Panc1 (cell line): Measurements from ENCODE around the gene SELENOI. TPM values are rescaled to one million over a fixed set of nuclear protein-coding genes. Genes with fewer than 3 reads are reported as not detected.

ENCODE experiments used
- ATAC-seq: fragments of 200-7000 bp; cut with Tn5 transposase; 2 replicates; pipeline ENCODE4 v1.9.1; 2020; ENCODE audit warnings: mild to moderate bottlenecking, moderate library complexity
- BruUV-seq: library from RNA; stranded (reverse); fragments of 400-500 nt; replicated peaks from 2 replicates; lab custom pipeline; 2021; lab: Mats Ljungman, UMichigan
- CTCF ChIA-PET: fragments of 300-600 bp; sonication (Branson Sonifier 250); formaldehyde crosslinking; loops from one replicate; lab custom pipeline; 2022; ENCODE audit warnings: antibody characterized with exemption; lab: Charles Lee
- POLR2A ChIA-PET: fragments of 300-600 bp; sonication (Branson Sonifier 250); formaldehyde crosslinking; loops from one replicate; lab custom pipeline; 2022; ENCODE audit warnings: antibody characterized with exemption; lab: Charles Lee
- DNase-seq: peaks from one replicate; pipeline ENCODE4 v3.0.0-alpha.2; 2010; ENCODE audit warnings: low read depth, low spot score
- H3K27ac ChIP-seq: 2 replicates; pipeline ENCODE4 v1.5.1; 2011; ENCODE audit warnings: mild to moderate bottlenecking, low read length, inconsistent platforms
- H3K27me3 ChIP-seq: fragments of 200-500 bp; sonication (Bioruptor generic); 2 replicates; pipeline ENCODE4 v1.6.0; 2014; ENCODE audit warnings: low read length, inconsistent platforms; ENCODE audit not compliant: control insufficient read depth, insufficient read depth
- H3K36me3 ChIP-seq: fragments of 200-500 bp; sonication (Bioruptor generic); 2 replicates; pipeline ENCODE4 v1.5.1; 2014; ENCODE audit warnings: inconsistent platforms, mild to moderate bottlenecking, low read length, moderate library complexity; ENCODE audit not compliant: control insufficient read depth, insufficient read depth
- H3K4me1 ChIP-seq: 2 replicates; pipeline ENCODE4 v1.5.1; 2011; ENCODE audit warnings: inconsistent platforms, mild to moderate bottlenecking, low read length, moderate library complexity; ENCODE audit not compliant: control insufficient read depth, insufficient read depth
- H3K4me3 ChIP-seq, 2 experiments: 2 replicates each; pipeline ENCODE4 v1.5.1; 2011 to 2012; ENCODE audit warnings: low read depth in 2 of 2, low read length in 2 of 2, mild to moderate bottlenecking in 2 of 2, inconsistent platforms in 1 of 2, moderate library complexity in 1 of 2
- H3K9me3 ChIP-seq: fragments of 200-500 bp; sonication (Bioruptor generic); 2 replicates; pipeline ENCODE4 v1.5.1; 2014; ENCODE audit warnings: low read depth, mild to moderate bottlenecking, inconsistent platforms, low read length, moderate library complexity; ENCODE audit not compliant: control insufficient read depth, insufficient read depth
- POLR2AphosphoS5 ChIP-seq: IDR thresholded peaks from 2 replicates; pipeline ENCODE4 v1.6.1; 2012; ENCODE audit warnings: mild to moderate bottlenecking, low read depth, low read length, moderate library complexity
- SIN3A ChIP-seq: IDR thresholded peaks from 2 replicates; pipeline ENCODE4 v1.6.1; 2012; ENCODE audit warnings: low read depth, mild to moderate bottlenecking, low read length, moderate library complexity, borderline replicate concordance; ENCODE audit not compliant: insufficient read depth
- TCF7L2 ChIP-seq: IDR thresholded peaks from 2 replicates; pipeline ENCODE4 v1.6.1; 2011; ENCODE audit warnings: mild to moderate bottlenecking, low read depth, low read length, inconsistent platforms
- in situ Hi-C: cut with HindIII; loops from 2 replicates; pipeline ENCODE4 v1.10.0; 2016; ENCODE audit warnings: low sequenced_read_pairs, low pct_unique_long_range_greater_than_20kb
- intact Hi-C: fragments of 100-400 bp; cut with micrococcal nuclease; formaldehyde crosslinking; loops from one replicate; pipeline ENCODE4 v1.10.0; 2022; ENCODE audit not compliant: unreplicated experiment
- total RNA-seq: library from RNA; stranded (reverse); gene quantifications from one replicate; pipeline ENCODE4 v1.2.1, GENCODE V29; 2021; ENCODE audit not compliant: unreplicated experiment
- TF ChIP-seq, protein P1 (sequence below), 2 experiments: IDR thresholded peaks; 2 replicates each; pipeline ENCODE4 v1.6.1; 2011 to 2012; ENCODE audit warnings: low read depth in 2 of 2, control low read depth in 1 of 2, low read length in 1 of 2, mild to moderate bottlenecking in 1 of 2, moderate library complexity in 1 of 2; ENCODE audit not compliant: insufficient read depth in 1 of 2
- TF ChIP-seq, protein P2 (sequence below): fragments of 450-650 bp; IDR thresholded peaks from 2 replicates; pipeline ENCODE4 v1.5.1; 2017; ENCODE audit warnings: mild to moderate bottlenecking

The SELENOI gene
- total RNA-seq, 1 experiment from 2014 or later: 28.5 TPM

DNA sequence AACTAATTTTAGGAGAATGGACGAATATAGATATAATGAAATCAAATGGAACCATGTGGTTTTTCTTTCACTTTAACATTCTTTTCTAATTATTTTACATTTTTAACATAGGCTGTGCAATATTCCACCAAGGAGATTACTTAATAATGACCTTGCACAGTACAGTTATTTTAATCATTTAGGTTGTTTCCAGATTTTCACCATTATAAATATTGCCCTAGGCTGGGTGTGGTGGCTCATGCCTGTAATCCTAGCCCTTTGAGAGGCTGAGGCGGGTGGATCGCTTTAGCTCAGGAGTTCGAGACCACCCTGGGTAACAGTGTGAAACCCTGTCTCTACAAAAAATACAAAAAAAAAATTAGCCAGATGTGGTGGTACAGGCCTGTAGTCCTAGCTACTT, 41.2 kb downstream of the SELENOI start:
- intact Hi-C loops: no loop called here
- POLR2A ChIA-PET: no interaction called here
- Histone ChIP-seq H3K36me3 (peaks cover 25% of the 10 kb centered on the region), H3K4me1 (no peaks in the 10 kb centered on the region), H3K27ac (no peak overlapping the region), H3K9me3 (no peaks in the 10 kb centered on the region), H3K27me3 (no peaks in the 10 kb centered on the region), H3K4me3 (no peak overlapping the region)
- in situ Hi-C loops: no loop called here
- ATAC-seq: no peak
- CTCF ChIA-PET: interaction anchor here (0.7 kb wide), 1 partner anchor 219 kb away, joined by 9 read pairs; no protein-coding TSS in a partner anchor
- BruUV-seq: no TSS peak
- no peak for TF ChIP-seq SIN3A
- TF ChIP-seq, protein P1, sequence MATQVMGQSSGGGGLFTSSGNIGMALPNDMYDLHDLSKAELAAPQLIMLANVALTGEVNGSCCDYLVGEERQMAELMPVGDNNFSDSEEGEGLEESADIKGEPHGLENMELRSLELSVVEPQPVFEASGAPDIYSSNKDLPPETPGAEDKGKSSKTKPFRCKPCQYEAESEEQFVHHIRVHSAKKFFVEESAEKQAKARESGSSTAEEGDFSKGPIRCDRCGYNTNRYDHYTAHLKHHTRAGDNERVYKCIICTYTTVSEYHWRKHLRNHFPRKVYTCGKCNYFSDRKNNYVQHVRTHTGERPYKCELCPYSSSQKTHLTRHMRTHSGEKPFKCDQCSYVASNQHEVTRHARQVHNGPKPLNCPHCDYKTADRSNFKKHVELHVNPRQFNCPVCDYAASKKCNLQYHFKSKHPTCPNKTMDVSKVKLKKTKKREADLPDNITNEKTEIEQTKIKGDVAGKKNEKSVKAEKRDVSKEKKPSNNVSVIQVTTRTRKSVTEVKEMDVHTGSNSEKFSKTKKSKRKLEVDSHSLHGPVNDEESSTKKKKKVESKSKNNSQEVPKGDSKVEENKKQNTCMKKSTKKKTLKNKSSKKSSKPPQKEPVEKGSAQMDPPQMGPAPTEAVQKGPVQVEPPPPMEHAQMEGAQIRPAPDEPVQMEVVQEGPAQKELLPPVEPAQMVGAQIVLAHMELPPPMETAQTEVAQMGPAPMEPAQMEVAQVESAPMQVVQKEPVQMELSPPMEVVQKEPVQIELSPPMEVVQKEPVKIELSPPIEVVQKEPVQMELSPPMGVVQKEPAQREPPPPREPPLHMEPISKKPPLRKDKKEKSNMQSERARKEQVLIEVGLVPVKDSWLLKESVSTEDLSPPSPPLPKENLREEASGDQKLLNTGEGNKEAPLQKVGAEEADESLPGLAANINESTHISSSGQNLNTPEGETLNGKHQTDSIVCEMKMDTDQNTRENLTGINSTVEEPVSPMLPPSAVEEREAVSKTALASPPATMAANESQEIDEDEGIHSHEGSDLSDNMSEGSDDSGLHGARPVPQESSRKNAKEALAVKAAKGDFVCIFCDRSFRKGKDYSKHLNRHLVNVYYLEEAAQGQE (IDR thresholded peaks at IDR 0.05; ENCODE audit: insufficient read depth in 1 of 2, low read depth in 2 of 2, low read length in 1 of 2): no peak
- TF ChIP-seq, protein P2, sequence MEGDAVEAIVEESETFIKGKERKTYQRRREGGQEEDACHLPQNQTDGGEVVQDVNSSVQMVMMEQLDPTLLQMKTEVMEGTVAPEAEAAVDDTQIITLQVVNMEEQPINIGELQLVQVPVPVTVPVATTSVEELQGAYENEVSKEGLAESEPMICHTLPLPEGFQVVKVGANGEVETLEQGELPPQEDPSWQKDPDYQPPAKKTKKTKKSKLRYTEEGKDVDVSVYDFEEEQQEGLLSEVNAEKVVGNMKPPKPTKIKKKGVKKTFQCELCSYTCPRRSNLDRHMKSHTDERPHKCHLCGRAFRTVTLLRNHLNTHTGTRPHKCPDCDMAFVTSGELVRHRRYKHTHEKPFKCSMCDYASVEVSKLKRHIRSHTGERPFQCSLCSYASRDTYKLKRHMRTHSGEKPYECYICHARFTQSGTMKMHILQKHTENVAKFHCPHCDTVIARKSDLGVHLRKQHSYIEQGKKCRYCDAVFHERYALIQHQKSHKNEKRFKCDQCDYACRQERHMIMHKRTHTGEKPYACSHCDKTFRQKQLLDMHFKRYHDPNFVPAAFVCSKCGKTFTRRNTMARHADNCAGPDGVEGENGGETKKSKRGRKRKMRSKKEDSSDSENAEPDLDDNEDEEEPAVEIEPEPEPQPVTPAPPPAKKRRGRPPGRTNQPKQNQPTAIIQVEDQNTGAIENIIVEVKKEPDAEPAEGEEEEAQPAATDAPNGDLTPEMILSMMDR: no peak
- TF ChIP-seq TCF7L2: no peak
- no peak for TF ChIP-seq POLR2AphosphoS5
- DNase-seq: no peak

DNA sequence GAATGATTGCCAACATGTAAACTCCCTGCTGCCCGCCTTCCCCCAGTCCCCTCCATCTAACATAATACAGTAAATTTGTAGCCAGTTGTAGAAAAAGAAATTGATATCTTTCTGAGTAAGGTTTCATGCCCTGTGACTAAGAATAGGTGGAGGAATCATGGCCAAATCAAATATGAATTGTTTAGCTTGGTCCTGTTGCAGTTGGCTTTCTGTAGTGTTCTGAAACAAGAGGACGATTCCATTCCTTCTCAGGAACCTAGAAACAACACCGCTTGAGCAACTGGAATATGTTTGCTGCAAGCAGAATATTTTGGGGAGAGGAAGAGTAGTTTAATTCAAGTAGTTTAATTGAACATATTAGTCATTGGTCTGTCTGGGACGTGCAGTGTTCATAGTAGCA, 48.8 kb downstream of the SELENOI start:
- no TSS peak for BruUV-seq
- Histone ChIP-seq H3K4me1 (no peaks in the 10 kb centered on the region), H3K27ac (no peak overlapping the region), H3K27me3 (no peaks in the 10 kb centered on the region), H3K36me3 (peaks cover 6% of the 10 kb centered on the region; the same call in 1 of the 2 replicates), H3K9me3 (no peaks in the 10 kb centered on the region), H3K4me3 (no peak overlapping the region)
- DNase-seq (no peak), ATAC-seq (no peak)
- intact Hi-C loops: no loop called here
- ChIA-PET POLR2A (no interaction called here), CTCF (no interaction called here)
- TF ChIP-seq POLR2AphosphoS5 (no peak), TCF7L2 (no peak), SIN3A (no peak)
- TF ChIP-seq, protein P1 (IDR thresholded peaks at IDR 0.05; ENCODE audit: insufficient read depth in 1 of 2, low read depth in 2 of 2, low read length in 1 of 2): no peak
- TF ChIP-seq, protein P2: no peak
- in situ Hi-C loops: no loop called here
